Glutamatergic neuron (in vitro differentiated cells): Measurements from ENCODE around the gene GNG4. TPM values are rescaled to one million over a fixed set of nuclear protein-coding genes. Genes with fewer than 3 reads are reported as not detected.

Experiments
- DNase-seq: peaks from one replicate; pipeline ENCODE4 v3.0.0; 2022
- H3K27ac Mint-ChIP-seq: one replicate; pipeline ENCODE4 v1.8.0; 2020; ENCODE audit warnings: mild to moderate bottlenecking, mixed read lengths, inconsistent platforms; ENCODE audit not compliant: unreplicated experiment
- H3K27me3 Mint-ChIP-seq: one replicate; pipeline ENCODE4 v1.8.0; 2020; ENCODE audit warnings: mild to moderate bottlenecking, moderate library complexity, mixed read lengths, inconsistent platforms; ENCODE audit not compliant: unreplicated experiment
- H3K36me3 Mint-ChIP-seq: one replicate; pipeline ENCODE4 v1.8.0; 2020; ENCODE audit warnings: mild to moderate bottlenecking, mixed read lengths, inconsistent platforms; ENCODE audit not compliant: unreplicated experiment
- H3K4me1 Mint-ChIP-seq: one replicate; pipeline ENCODE4 v1.8.0; 2020; ENCODE audit warnings: mild to moderate bottlenecking, low read depth, mixed read lengths, inconsistent platforms; ENCODE audit not compliant: unreplicated experiment
- H3K4me3 Mint-ChIP-seq: one replicate; pipeline ENCODE4 v1.8.0; 2020; ENCODE audit warnings: mild to moderate bottlenecking, mixed read lengths, inconsistent platforms; ENCODE audit not compliant: unreplicated experiment
- H3K9me3 Mint-ChIP-seq: one replicate; pipeline ENCODE4 v1.8.0; 2020; ENCODE audit warnings: mild to moderate bottlenecking, moderate library complexity, mixed read lengths, inconsistent platforms; ENCODE audit not compliant: unreplicated experiment
- total RNA-seq: library from RNA; stranded (reverse); fragmentation: NEBNext Ultra II Directional; extraction: Animal tissue kit (Norgen Biotek cat#: 25700); gene quantifications from one replicate; pipeline ENCODE4 v1.2.1, GENCODE V29; 2021; ENCODE audit not compliant: unreplicated experiment
- TF ChIP-seq, protein P1 (sequence below): fragments of 200-600 bp; sonication (generic); IDR thresholded peaks from one replicate; pipeline ENCODE4 v1.5.0; 2021; ENCODE audit not compliant: partially characterized antibody, unreplicated experiment

The GNG4 gene
- total RNA-seq, 1 donor from 2014 or later = 124 TPM

DNA sequence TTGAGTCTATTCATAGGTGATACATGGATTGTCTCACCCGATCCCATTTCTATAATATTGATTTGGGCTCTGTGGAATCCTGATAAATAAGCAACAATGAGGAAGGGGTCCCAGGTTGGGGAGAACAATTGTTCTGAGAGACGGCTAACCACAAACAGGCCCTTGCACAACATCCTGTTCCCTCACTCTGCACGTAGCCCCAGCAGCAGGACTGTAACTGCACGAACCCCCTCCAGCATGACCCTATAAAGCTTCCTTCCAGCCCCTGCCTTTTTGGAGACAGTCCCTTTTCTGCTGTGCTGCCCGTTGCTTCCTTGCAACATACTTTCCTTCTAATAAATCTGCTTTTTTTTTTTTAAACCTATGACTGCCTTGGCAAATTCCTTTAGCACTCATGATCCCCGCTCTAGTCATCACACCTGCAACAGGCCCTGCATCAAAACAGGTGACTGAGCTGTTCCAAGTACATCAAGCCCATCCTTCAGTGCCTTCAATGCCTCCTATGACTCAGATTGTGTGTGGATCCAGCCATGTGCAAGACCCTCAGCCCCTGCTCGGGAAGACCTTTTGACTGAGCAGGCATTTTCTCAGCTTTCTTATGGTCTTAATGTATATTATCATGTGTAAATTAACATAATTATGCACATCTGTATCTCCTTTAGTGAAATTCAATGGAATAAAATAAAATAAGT lies 81.6 kb downstream of the GNG4 start:
- Mint-ChIP-seq H3K9me3 (peaks cover 6% of the 10 kb centered on the region), H3K4me1 (peaks cover 2% of the 10 kb centered on the region), H3K27ac (no peak overlapping the region), H3K27me3 (peaks cover 2% of the 10 kb centered on the region), H3K4me3 (no peak overlapping the region), H3K36me3 (no peaks in the 10 kb centered on the region)
- DNase-seq = no peak
- TF ChIP-seq, protein P1, sequence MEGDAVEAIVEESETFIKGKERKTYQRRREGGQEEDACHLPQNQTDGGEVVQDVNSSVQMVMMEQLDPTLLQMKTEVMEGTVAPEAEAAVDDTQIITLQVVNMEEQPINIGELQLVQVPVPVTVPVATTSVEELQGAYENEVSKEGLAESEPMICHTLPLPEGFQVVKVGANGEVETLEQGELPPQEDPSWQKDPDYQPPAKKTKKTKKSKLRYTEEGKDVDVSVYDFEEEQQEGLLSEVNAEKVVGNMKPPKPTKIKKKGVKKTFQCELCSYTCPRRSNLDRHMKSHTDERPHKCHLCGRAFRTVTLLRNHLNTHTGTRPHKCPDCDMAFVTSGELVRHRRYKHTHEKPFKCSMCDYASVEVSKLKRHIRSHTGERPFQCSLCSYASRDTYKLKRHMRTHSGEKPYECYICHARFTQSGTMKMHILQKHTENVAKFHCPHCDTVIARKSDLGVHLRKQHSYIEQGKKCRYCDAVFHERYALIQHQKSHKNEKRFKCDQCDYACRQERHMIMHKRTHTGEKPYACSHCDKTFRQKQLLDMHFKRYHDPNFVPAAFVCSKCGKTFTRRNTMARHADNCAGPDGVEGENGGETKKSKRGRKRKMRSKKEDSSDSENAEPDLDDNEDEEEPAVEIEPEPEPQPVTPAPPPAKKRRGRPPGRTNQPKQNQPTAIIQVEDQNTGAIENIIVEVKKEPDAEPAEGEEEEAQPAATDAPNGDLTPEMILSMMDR = no peak

DNA sequence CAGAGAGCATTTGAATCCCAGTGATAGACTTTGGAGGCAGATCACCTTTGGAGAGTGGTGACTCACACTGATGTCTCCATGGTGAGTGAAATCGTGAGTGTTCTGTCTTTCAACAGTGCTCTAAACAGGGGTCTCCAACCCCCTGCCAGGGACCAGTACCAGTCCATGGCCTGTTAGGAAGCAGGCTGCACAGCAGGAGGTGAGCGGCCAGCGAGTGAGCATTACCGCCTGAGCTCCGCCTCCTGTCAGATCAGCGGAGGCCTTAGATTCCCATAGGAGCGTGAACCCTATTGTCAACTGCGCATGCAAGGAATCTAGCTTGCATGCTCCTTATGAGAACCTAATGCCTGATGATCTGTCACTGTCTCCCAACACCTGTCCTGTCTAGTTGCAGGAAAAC lies 83.5 kb downstream of the GNG4 start:
- TF ChIP-seq, protein P1 = no peak
- Mint-ChIP-seq H3K9me3 (peaks cover 6% of the 10 kb centered on the region), H3K27ac (no peak overlapping the region), H3K27me3 (peaks cover 2% of the 10 kb centered on the region), H3K4me3 (no peak overlapping the region), H3K36me3 (no peaks in the 10 kb centered on the region), H3K4me1 (peaks cover 2% of the 10 kb centered on the region)
- DNase-seq = peak; percentile 40

DNA sequence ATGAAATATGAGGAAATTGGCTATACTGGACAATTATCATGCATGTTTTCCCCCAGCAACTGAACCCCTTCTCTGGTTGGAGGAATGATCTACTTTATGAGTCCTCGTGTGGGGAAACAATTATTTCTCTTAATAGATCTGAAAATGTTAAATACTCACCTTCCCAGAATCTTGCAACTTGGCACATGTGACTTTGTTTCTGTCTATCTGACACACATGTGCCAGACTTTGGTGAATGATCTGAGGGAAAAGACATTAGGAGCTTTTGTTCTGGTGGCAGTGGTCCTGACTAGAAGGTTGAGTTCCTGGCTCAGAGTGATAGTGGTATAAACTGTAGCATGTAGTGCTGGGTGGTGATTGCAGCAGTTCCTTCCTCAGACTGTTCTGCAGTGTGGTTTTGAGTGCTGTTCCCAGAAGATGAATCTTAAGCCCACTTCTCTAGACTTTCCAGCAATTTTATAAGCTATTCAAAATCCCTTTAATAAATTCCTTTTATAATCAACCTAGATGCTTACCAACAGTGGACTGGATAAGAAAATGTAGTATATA lies 86.0 kb downstream of the GNG4 start:
- peaks cover 4% of the 10 kb centered on the region for H3K9me3 Mint-ChIP-seq
- no peak for DNase-seq
- H3K27me3 Mint-ChIP-seq = peaks cover 2% of the 10 kb centered on the region
- TF ChIP-seq, protein P1 = no peak
- no peak overlapping the region for H3K27ac Mint-ChIP-seq
- no peak overlapping the region for H3K4me3 Mint-ChIP-seq
- H3K36me3 Mint-ChIP-seq = no peaks in the 10 kb centered on the region
- H3K4me1 Mint-ChIP-seq = peaks cover 2% of the 10 kb centered on the region

DNA sequence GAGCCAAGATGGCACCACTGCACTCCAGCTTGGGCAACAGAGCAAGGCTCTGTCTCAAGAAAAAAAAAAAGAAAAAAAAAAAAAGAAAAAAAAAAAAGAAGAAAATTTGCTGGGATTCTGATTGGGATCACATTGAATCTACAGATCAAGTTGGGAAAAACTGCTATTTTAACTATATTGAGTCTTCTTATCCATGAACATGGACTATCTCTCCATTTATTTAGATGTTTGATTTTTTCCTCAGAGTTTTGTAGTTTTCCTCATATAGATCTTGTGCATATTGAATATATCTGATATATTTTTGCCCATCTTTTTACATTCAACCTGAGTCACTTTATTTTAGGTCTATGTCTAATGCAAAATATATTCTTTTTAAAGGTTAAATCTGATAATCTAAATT lies 87.0 kb downstream of the GNG4 start:
- H3K27ac Mint-ChIP-seq = no peak overlapping the region
- DNase-seq = no peak
- H3K4me1 Mint-ChIP-seq = peaks cover 2% of the 10 kb centered on the region
- H3K4me3 Mint-ChIP-seq = no peak overlapping the region
- H3K36me3 Mint-ChIP-seq = no peaks in the 10 kb centered on the region
- H3K27me3 Mint-ChIP-seq = no peaks in the 10 kb centered on the region
- peaks cover 4% of the 10 kb centered on the region for H3K9me3 Mint-ChIP-seq
- TF ChIP-seq, protein P1 = no peak

DNA sequence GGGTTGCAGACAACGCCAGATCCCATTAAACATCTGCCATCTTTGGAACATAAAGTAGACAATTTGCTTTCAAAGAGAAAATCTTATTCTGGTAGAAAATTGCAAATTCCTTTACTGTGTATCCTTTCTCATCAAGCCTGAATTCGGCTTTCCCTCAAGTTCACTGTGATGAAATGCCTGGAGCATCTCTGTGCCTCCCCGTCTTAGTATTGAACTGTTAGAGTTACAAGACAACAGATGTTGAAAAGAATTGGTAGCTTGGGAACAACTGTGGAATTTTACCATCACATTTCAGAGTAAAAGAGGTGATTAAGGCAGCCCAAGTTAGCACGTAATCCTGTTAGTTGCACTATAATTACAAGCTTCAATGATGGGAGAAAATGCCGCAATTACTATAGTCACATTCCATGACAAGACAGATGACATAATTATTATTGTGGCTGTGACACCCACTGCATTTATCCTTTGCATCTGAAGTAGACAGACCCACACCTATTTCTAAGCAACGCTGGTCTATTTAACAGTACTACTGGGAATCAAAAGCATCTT lies 90.9 kb downstream of the GNG4 start:
- no peaks in the 10 kb centered on the region for H3K27me3 Mint-ChIP-seq
- H3K27ac Mint-ChIP-seq = no peak overlapping the region
- H3K4me1 Mint-ChIP-seq = no peaks in the 10 kb centered on the region
- H3K36me3 Mint-ChIP-seq = peaks cover 5% of the 10 kb centered on the region
- no peak for DNase-seq
- no peak overlapping the region for H3K4me3 Mint-ChIP-seq
- H3K9me3 Mint-ChIP-seq = no peaks in the 10 kb centered on the region
- TF ChIP-seq, protein P1 = no peak
